Lower leg skin (tissue), 3 donors: ENCODE measurements around the gene MYL5.

Experiments used
- CTCF ChIP-seq, 3 donors: fragments of 450-650 bp; IDR thresholded peaks; one replicate each; pipeline ENCODE4 v1.5.1; 2016; ENCODE audit warnings: antibody characterized with exemption in 3 of 3, mild to moderate bottlenecking in 3 of 3, moderate library complexity in 2 of 3
- POLR2A ChIP-seq, 2 donors: fragments of 450-650 bp; IDR thresholded peaks; one replicate each; pipeline ENCODE4 v1.6.1; 2016 to 2017; ENCODE audit warnings: antibody characterized with exemption in 2 of 2, mild to moderate bottlenecking in 1 of 2, moderate library complexity in 1 of 2

- TF ChIP-seq CTCF (IDR thresholded peaks at IDR 0.05) (no peak), POLR2A (IDR thresholded peaks at IDR 0.05) (no peak)
Observed at GRCh38 chr4:633976-634598, 40.3 kb upstream of the MYL5 start.
